HL-60/S4 (cell line): ENCODE results near the gene RBM38.
"Not testable (repeated sequence)": the region's sequence is repeated elsewhere in the genome, so short reads cannot be mapped to it uniquely, and the experiment has no call there.

Source experiments
- in situ Hi-C: fragments of 300-500 bp; cut with MboI; formaldehyde crosslinking; loops from 2 replicates; pipeline ENCODE4 v1.14.3; 2022; ENCODE audit warnings: low sequenced_read_pairs

RBM38 gene

GRCh38 chr20:57414867-57415592 is 23.8 kb downstream of the RBM38 start:
- in situ Hi-C loops: no loop called here

- in situ Hi-C loops: no loop called here
These were observed 24.6 kb downstream of the RBM38 start for GRCh38 chr20:57415771-57416170.

DNA sequence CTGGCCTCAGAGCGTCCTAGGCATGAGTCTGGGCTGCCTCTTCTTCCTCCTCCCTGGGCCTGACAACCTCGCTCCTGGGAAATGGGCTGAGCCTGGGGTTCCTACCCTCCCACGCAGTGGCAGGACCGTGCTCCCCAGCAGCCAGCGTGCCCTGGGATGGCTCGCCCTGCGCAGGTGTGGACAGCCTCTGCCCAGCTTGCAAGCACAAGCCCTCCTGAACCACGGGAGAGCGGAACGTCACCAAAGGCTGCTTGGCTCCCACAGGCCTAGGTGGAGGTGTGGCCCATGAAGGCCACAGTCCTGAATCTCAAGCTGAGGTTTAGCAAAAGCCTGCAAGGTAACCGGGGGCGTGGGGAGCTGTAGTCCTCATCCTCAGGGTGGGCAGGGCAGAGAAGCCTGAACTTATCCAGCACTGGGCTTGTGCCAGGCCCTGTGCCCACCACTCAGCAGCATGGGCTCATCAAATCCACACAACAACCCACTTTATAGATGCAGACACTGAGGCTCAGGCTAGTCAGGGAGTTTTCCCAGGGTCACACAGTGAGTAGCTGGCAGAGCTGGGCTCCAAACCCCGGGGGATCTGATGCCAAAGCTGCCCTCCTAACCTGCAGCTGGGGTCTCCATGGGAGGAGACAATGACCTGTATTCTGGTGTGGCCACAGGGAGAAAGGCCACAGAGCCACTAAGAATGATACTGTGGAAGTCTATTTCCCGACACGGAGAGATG is 25.3 kb downstream of the RBM38 start:
- in situ Hi-C loops: no loop called here

DNA sequence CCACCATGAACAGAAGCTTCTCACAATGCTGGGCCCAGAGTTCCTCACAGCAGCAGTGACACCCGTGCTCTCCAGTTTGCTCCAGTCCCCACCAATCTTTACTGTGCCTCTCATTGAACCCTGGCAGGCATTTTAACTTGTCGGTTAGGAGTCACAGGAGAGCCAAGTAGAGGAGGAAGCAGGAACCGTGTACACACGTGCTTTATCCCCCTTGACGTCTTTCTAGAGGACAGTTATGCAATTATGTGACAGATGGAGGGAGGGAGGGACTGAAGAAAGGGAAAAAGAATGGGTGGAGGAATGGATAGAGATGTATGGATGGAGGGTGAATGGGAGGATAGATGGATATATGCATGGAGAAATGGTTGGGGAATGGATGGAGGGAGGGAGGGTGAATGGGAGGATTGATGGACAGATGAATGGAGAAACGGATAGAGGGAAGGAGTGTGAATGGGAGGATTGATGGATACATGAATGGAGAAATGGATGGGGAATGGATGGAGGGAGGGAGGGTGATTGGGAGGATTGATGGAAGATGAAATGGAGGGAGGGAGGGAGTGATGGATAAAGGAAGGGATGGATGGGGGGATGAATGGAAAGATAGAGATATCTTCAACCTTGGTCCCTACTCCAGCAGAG is 26.0 kb downstream of the RBM38 start:
- in situ Hi-C loops: no loop called here

DNA sequence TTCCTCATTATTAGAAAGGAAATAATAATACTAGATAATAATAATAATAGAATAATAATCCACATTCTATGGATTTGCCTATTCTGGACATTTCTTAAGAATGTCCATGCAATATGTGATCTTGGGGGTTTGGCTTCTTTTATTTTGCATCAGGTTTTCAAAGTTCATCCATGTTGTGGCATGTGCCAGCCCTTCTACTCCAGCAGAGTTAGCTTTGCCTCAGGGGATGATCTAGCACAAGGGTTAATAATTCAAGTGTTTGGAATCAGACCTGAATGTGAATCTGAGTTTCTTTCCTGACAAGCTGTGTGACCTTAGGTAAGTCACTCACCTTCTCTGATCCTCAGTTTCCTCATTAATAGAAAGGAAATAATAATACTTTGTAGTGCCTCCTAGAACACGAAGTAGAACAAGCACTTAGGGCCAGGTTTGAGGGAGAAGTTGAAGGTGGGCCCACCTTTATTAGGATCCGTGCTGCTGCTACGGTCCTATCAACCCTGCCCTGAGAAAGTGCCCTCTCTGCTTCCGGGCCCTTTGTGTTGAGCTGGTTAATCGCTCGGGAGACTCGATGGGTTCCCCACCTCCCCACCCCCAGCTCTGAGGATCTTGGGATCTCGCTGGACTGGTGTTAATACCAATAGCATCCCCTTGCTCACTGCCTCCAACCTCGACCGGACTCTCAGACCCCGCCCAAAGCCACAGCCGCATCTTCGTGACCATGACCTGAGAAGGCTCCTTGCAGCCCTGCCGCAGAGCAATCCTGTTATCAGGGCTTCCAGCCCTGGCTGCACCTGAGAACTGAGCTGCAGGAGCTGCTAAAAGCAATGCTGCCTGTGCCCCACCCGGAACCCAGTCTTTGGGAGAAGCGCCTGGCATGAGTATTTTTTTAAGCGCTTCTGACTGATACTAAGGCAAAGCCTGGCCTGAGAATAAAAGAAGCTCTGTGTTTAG is 26.9 kb downstream of the RBM38 start:
- in situ Hi-C loops: no loop called here

DNA sequence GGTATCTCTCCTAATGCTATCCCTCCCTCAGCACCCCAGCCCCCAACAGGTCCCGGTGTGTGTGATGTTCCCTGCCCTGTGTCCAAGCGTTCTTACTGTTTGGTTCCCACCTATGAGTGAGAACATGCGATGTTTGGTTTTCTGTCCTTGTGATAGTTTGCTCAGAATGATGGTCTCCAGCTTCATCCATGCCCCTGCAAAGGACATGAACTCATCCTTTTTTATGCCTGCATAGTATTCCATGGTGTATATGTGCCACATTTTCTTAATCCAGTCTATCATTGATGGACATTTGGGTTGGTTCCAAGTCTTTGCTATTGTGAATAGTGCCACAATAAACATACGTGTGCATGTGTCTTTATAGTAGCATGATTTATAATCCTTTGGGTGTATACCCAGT is 28.3 kb downstream of the RBM38 start:
- in situ Hi-C loops: not testable (repeated sequence)

- in situ Hi-C loops: no loop called here
These were observed 29.5 kb downstream of the RBM38 start for GRCh38 chr20:57420571-57421252.

DNA sequence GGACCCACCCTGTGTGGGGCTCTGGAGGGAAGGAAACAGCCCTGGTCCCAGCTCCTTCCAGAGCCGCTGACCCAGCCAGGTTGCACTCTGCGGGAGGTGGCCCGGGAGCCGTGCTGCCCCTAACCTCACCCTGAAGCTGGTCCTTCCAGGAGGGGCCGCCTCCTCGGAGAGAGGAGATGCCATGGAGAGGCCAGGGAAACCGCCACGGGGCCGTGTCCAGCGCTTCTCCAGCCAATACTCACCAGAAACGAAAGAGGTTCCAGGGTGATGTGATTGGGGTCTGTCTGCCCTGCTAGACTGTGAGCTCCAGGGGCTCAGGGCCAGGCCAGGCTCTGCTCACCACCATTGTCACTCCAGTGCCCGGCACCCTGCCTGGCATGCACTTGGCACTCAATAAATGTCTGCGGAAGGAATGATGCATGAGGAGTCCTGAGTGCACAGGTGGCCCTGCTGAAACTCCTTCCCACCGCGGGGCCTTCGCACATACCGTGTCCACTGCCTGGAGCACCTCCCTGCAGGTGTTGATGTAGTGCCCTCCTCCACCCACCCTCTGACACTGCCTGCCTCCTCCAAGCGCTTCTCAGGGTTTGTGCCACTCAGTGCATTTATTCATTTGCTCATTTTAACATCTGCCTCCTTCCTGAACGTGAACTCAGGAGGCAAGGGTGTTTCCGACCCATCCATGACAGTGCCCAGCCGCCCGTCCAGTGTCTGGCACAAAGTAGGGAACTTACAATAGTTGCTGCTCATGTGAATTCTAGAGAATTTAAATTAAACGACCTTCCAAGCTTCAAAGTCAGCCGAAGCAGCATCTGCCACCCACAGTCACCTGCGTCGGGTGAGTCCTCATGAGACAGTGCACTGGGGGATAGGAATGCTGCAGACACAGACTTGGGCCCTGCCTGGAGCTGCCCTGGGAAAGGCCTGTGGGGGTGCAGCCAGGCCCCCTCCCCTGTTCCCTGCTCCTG is 30.3 kb downstream of the RBM38 start:
- in situ Hi-C loops: no loop called here

DNA sequence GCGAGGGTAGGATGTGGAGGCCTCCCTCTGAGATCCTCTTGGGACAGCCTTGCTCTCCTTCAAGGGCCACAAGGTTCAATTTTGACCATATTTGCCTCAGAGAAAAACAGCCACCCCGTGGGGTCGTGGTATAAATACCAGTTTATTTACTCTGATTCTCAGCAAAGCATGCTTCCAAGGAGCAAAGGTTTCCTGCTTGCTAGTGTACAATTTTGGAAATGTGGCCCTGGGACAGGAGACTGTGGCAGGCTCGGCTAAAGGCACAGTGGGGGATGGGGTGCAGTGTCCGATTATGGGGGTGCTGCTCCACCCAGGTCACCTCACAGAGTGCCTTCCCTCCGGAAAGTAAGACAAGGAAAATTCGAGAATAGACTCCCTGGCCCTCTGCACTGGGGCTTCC is 31.1 kb downstream of the RBM38 start:
- in situ Hi-C loops: no loop called here

DNA sequence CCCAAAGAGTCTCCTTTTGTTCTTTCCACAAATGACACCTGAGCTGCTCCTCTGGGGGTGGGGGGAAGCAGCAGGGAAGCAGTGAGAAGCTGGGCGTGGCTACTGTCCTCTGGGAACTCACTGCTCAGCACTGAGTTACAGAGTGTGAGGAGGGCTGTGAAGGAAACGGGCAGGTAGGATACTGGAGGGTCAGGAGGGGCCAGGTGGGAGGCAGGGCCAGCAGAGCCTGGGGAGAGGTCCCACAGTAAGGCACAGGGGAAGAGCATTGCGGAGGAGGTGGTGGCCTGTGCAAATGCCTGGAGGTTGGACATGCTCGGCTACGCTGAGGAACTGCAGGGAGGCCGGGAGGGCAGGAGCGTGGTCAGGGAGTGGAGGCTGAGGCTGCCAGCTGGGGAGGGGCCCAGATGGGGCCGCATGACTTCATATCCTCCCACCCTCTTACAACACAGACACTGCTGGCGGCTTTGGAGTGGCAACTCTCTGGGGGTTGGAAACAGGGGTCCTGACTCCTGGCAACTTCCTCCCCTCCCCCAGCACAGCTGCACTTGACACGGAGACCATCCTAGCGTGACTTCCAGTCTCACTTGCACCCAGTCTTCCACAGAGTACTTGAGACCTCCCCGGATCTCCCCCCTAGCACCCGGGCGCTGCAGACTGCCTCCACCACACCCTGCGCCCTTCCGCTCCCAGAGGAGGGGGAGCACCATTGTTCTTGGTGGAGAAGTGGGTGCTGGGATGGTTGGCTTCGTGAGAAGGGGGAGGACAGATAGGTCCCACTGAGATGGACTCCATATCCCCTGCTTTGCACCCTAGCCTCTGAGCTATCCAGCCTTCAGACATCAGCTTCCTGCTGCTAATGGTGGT is 34.2 kb downstream of the RBM38 start:
- in situ Hi-C loops: no loop called here

DNA sequence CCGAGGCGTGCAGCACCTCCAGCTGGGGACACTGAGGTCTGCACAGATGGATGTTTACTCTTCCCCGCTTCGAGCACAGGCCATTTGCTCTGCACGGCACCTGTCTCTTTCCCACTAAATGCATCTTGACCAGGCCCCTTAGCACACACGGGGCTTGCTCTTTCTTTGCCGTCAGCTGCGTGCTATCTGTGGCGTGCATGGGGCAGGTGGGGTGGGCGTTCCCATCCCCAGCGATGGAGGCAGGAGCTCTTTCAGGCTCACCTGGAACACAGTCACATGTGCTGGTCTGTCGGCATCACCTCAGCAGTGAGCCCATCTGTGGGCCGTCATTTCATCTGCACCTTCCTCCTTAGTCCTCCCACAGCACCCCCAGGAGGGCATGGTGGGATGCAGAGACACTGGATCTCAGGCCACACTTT is 35.1 kb downstream of the RBM38 start:
- in situ Hi-C loops: no loop called here

DNA sequence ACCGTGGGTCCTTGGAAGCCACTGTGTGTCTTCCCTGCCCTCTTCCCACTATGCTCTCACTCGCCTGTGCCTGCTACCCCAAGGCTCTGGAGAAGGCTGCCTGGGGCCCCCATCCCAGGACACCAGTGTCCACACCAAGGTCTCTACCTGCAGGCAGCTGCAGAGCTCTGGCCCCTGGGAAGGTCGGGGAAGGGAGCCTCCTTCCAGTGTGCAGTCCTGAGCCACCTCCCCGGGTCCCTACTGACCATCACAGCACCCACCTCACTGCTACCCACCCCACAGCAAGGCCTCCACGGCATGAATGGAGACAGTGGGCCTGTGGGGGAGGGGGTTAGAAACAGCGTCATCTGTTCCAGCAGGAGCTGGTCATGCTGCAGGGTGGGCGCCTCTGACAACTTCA is 35.6 kb downstream of the RBM38 start:
- in situ Hi-C loops: no loop called here

DNA sequence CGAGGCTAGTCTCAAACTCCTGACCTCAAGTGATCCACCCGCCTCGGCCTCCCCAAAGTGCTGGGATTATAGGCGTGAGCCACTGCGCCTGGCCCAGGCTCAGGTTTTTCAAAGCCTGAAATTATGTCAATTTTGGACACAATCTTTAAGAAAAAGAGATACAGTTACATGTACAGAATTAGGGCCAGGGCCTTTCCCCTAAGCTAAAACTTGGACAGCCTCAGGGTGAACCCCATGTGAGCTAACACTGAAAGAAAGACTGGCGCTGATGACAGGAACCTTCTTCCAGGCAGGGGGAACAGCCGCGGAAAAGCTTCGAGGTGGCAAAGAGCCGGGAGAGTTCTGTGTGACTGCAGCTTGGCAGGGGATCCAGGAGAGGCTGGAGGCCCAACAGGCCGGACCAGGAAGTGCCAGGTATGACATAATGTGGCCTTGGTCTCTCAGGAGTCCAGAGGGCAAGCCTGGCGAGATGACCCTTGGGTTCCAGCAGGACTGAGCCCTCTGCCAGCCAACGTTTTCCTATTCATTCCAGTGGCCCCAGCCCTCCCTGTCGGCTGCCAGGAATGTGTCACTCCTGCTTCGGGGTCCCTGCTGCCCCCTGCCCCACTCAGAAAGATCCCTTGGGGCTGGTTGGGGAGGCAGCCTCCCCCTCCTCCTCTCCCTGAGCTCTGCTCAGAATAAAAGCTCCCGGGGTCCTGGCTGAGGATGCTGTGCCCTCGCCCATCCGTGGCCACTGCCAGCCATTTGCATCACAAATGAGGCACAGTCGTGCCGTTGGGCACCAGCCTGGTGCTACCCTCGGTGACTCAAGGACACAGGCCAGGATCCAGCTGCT is 37.3 kb downstream of the RBM38 start:
- in situ Hi-C loops: no loop called here

- in situ Hi-C loops: no loop called here
These were observed 37.9 kb downstream of the RBM38 start for GRCh38 chr20:57429159-57429496.

DNA sequence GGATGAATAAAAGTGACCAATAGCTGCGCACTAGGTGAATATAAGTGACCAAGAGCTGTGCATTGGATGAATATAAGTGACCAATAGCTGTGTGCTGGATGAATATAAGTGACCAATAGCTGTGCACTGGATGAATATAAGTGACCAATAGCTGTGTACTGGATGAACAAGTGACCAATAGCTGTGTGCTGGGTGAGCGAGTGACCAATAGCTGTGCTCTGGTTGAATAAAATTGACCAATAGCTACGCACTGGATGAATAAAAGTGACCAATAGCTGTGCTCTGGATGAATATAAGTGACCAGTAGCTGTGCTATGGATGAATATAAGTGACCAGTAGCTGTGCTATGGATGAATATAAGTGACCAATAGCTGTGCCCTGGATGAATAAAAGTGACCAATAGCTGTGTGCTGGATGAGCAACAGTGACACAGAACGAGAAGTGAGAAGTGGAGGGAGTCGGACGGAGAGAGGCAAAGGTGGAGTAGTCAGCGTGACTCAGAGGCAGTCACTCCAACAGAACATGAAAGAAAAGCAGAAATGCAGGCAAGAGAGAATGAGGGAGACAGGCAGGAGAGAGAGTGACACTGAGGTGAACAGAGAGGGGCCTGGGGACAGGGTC is 38.5 kb downstream of the RBM38 start:
- in situ Hi-C loops: no loop called here

DNA sequence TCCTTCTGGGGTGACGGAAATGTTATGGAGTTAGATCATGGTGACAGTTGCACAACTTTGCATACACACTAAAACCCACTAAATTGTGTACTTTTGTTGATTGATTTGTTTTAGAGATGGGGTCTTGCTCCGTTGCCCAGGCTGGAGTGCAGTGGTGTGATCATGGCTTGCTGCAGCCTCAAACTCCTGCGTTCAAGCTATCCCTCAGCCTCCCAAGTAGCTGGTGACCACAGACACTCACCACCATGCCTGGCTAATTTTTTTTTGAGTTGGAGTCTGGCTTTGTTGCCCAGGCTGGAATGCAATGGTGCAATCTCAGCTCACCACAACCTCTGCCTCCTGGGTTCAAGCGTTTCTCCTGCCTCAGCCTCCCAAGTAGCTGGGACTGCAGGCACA is 39.0 kb downstream of the RBM38 start:
- in situ Hi-C loops: not testable (repeated sequence)

DNA sequence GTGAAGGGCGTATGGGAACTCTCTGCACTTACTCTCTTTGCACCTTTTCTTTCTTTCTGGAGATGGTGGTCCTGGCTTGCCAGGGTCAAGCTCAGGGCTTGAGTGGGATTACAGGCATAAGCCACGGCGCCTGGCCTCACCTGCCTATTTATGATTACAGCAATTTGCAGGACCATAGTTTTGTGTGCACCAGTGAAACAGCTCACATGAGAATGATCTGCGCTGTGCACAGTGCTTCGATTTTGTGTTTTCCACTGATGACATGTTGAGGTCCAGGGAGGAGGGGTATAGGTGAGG is 40.3 kb downstream of the RBM38 start:
- in situ Hi-C loops: no loop called here
